Stimulated activated CD4-positive, alpha-beta T cell treated with anti-CD3 and anti-CD28 coated beads, Interleukin-4, amount 100 ng/mL, for 1 hour (primary cell): ENCODE measurements around the gene ANKRD1.
A peak's percentile ranks its signal among the peaks of the same experiment; 100 is the strongest.
"Not testable (repeated sequence)": the region's sequence is repeated elsewhere in the genome, so short reads cannot be mapped to it uniquely, and the experiment has no call there.

Source experiments
- DNase-seq: peaks from one replicate; pipeline ENCODE4 v3.0.0-alpha.2; 2020

ANKRD1 gene

DNA sequence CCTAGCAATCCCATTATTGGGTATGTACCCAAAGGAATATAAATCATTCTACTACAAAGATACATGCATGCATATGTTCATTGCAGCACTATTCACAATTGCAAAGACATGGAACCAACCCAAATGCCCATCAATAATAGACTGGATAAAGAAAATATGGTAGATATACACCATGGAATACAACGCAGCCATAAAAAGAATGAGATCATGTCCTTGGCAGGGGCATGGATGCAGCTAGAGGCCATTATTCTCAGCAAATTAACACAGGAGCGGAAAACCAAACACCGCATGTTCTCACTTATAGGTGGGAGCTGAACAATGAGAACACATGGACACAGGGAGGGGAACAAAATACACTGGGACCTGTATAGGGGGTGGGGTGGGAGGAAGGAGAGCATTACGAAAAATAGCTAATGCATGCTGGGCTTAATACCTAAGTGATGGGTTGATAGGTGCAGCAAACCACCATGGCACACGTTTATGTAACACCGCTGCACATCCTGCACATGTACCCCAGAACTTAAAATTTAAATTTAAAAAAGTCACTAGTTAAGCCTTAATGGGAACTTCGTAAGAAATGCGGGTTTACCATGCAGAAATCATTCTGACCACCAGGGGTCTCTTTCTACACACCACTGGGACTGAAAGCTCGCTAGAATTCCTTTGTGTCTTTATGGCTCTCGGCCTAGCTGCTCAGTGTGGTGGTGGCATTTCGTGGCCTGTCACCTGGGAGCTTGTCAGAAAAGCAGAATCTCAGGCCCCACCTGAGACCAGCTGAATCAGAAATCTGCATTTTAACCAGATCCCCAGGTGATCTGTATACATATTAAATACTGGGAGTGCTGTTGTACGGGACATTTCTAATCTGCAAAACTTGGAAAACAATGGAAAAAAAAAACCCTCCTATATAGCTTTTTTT, 9.5 kb downstream of the ANKRD1 start:
- DNase-seq, result peak; percentile 6

DNA sequence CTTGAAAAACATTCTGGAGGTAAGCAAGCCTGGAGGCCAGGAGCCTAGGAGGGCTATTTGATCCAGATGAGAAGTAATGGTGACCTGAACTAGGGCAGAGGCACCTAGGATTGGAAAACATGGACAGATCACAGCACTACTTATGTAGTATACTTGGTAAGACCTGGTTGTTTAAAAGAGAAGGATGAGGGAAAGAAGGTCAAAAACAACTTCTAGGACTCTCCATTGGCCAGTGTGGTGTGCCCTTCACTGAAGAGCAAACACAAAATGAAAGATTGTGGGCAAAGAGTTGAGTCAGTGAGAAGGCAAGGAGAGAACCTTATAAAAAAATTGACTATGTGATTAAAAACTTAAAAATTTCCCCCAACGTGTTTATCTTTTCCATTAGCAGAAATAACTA, 14.3 kb downstream of the ANKRD1 start:
- no peak for DNase-seq

DNA sequence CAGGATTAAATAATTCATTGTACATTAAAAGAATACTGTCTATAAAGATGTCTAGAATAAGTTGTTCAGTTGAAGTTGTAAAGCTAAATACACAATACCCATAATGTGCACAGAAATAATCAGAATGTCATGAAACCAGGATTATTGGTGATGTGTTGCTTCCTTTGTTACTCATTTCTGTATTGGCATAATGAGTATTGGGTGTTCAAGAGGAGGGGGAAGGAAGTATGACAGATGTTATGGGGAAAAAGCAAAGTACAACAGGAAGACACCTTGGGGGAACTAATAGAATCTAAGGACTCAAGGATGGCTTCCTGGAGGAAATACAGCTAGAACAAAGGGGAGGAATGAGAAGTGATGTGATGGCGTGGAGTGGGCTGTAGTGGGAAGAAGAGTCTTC, 15.0 kb downstream of the ANKRD1 start:
- DNase-seq, result no peak

DNA sequence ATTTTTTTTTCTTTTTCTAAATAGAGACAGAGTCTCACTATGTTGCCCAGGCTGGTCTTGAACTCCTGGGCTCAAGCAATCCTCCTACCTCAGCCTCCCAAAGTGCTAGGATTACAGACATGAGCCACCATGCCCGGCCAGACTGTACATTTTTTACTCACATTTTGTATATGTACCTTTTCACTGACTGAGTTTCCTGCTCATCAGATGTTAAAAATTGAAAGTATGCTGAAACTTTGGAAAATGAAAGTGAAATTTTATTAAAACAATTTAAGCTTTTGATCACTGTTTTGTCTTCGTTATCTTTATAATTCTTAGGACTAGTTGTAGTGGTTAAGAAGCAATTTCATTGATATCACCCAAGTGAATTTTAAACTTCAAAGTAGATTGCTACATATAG, 24.0 kb downstream of the ANKRD1 start:
- not testable (repeated sequence) for DNase-seq

DNA sequence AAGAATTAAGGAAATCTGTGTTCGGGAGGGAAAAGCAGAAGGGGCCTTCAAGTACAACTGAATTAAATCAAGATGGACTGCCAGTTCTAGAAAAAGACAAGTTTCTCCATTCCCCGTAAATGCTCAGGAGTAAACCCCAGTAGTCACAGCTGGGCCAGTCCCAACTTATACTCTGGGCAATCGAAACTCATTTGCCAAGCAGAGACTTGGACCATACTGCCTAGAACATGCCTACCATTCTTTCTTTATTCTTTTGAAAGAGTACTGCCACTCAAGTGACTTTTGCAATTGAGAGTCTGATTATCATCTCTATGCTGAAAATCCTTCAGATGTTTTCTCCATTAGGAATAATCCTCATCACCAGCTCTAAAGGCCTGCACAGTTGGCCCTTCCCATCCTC, 27.7 kb downstream of the ANKRD1 start:
- DNase-seq, result no peak

DNA sequence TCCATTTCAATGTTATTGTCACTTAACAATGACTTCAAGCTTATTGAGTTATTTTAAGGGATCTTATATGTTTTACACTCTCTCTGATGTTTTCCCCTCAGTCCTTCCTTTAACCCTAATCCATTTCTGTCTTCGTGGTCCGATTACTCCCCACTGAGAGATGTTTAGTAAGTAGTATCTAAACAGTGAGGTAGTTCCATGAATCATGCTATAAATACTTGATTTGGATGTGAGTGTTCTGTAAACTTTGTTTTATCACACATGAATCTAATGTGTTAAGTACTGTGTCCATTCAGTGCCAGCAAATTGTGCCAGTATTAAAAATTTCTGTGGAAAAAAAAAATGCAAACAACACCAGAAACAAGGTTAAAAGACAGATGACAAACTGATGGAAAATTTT, 30.5 kb downstream of the ANKRD1 start:
- DNase-seq, result no peak

DNA sequence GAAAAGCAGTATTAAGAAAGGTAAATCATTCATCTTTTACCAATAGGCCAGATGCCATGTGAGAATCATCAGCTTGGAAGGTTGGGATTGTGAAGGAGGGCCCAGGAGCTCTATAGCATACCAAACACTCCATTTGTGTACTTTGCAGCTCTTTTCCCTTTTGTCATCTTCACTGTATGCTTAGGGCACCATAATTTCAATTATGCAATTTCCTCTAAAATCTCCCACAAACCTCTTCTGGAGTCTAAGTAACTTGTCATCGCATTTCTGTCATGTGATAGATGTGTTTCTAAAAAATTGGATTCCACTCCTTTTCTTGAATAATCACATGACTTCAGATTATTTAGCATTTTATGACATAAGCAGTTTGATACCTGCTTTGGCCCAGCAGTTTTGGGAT, 31.3 kb downstream of the ANKRD1 start:
- DNase-seq, result no peak

DNA sequence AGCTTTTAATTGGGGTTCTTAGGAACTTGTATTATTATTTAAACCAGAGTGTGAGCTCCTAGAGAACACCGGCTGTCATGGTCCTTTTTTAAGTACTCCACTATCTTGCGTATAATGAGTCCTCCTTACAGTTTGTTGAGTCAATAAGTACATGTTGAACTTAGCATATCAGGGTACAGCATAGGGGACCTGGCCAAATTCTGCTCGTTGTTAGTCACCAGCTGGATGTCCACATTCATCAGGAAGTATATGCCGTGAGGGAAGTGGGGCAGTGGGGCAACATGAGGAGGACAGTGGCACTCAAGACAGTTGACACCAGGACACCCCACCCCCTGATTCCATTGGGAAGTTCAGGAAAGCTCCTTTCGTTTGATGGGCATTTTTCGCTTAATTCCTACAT, 32.5 kb downstream of the ANKRD1 start:
- no peak for DNase-seq

DNA sequence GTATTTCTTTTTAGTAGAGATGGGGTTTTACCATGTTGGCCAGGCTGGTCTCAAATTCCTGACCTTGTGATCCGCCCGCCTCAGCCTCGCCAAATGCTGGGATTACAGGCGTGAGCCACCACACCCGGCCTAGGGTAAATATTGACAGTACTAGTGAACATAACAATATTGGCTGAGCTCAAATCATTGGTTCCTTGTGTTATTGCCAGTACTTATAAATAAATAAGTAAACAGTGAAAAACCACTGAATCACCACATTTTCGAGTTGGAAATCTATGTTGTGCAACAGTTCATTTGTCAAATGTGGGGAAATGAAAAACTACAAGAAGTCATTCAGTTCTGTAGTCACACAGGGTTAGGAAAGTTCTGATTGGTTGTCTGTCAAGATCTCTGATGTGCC, 33.3 kb downstream of the ANKRD1 start:
- DNase-seq, result no peak

DNA sequence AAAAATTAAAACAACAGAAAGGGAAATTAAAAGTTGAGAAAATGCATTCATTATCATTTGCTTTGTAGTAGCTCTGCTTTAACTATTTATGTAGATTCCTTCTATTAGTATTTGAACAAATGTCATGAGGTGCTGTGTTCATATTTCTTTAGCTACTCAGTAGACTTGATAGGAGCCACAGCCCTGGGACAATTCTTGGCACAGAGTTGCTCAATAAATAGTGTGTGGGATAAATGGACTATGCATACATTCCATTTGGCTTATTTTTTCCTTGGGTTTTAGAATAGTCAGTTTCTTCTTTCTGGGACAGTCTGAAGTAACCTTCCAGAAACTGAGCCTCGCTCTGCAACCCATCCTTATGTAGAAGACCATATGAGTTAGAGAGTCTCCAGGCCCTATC, 35.7 kb downstream of the ANKRD1 start:
- DNase-seq, result no peak

DNA sequence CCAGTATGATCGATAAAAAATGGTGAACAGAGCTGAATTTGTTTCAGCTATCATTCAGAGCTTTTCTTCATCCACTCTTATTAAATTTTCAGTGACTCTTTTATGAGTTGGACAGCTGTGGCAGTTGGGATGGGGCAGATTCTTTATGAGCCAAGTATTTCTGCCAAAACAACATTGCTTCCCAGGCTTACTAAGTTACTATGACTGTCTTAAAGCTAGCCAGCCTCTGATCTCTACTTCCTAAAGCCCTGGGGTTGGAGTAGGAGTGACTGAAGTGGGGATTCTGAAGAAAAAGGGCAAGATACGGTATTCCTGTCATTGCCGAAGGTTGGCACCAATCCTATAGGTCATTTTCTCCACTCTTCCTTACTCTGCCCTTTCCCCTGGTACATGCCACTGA, 36.5 kb downstream of the ANKRD1 start:
- no peak for DNase-seq

DNA sequence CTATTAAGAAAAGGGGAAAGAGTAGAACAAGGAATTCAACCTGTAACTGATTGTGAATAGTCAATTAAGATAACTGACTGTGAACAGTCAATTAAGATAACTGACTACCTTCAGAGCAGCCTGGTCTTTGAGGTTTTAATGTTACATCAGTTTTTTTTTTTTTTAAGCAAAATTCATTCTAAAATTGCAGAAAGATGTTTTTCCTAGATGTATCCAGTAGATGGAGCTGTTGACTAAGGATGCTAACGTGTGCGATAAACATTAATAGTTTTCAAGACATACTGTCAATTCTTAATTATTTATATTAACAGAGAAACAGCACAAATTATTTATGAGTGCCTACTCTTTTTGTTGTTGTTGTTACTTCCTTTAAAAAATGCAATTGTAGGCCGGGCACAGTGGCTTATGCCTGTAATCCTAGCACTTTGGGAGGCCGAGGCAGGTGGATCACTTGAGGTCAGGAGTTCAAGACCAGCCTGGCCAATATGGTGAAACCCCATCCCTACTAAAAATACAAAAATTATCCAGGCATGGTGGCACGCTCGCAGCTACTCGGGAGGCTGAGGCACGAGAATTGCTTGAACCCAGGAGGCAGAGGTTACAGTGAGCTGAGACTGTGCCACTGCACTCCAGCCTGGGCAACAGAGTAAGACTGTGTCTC, 40.7 kb downstream of the ANKRD1 start:
- DNase-seq, result not testable (repeated sequence)

DNA sequence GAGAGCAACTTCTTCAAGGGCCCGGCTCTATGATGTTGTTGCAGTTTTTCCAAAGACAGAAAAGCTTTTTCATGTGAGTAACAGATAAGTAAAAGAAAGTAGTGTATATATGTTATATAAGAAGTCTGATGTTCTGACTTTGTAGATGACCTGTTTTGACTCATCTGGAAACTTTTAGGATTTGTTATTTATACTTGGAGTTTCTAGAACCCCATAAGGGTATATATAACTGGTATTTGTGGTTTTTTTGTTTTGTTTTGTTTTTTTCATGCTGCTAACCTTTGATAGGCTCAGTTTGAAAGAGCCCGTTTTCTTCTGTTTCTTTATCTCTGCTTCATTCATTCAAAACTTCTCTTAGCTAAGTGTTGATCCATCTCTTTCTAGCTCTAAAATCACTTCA, 41.8 kb downstream of the ANKRD1 start:
- no peak for DNase-seq

DNA sequence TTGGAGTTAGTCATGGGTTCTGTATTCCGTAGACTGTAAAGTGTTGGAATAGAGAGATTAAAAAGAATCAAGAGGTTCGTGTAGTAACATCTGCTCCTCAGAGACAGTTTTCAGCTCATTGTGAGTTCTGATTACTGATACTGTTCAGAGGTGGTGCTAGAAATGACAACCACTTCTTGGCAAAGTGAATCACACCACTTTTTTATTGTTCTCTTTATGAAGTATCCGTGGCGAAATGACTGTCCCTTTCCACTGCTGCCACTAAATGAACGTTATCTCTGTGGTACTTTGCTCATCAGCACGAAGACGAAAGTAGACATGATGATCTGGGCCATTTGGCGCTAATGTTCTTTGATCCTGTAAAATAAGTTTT, 48.3 kb downstream of the ANKRD1 start:
- no peak for DNase-seq

DNA sequence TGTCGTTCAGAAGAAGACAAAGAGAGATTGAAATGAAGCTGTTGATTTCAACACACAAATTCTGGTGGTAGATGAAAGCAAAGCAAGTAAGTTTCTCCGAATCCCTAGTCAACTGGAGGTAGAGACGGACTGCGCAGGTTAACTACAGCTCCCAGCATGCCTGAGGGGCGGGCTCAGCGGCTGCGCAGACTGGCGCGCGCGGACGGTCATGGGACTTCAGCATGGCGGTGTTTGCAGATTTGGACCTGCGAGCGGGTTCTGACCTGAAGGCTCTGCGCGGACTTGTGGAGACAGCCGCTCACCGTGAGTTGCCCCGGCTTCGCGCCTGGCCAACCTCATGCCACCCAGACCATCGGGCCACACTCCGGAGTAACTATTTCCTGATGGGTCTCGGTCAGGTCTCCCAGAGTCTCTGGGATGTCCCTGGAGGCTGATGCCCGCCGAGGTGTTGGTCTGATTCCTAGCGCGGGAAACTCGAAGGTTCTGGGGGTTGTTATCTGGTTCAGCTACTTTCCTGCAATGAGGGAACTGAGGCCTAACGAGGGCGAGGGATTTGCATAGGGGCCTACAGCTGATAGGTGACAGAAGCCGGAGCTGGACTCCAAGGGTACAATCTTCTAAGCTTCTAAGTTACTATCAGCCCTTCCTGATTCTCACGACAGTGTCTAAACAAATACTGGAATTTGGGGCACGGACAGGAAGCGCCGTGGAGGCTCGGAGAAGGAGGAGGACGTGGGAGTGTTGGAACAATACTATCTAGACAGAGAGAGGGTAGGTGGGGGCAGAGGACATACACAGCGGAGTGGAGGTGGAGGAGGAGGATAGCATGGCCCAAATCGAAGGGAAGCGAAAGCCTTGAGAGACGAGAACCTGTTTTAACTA, 48.9 kb downstream of the ANKRD1 start, which contains the start of gene RPP30:
Gene RPP30, plus strand, starts transcription at position 209 of the 882 bp plus-strand sequence. Its CDS starts 13 bp downstream, at position 222.
- peak; percentile 82 for DNase-seq

DNA sequence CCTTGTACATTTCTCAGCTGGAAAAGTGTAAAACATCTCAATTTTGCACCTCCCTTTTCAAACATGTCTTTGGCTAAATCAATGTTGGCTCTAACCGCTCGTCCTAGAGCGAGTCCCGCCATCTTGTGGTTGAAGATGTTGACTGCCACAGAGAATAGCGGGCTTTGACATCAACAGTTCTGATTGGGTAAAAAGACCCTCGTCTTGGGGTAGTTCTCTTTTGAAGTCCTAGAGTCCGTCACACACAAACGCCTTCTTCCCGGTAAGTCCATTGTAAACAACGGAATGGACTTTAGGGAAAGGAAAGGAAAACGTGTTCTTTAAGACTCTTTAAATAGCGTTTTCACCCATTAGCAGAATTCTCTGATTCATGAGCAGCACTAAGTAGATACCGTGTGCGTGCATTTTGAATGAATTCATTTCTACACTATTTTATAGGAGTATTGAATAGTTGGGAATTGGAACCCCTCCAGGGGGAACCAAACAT, 49.6 kb downstream of the ANKRD1 start:
- DNase-seq, result peak; percentile 19

DNA sequence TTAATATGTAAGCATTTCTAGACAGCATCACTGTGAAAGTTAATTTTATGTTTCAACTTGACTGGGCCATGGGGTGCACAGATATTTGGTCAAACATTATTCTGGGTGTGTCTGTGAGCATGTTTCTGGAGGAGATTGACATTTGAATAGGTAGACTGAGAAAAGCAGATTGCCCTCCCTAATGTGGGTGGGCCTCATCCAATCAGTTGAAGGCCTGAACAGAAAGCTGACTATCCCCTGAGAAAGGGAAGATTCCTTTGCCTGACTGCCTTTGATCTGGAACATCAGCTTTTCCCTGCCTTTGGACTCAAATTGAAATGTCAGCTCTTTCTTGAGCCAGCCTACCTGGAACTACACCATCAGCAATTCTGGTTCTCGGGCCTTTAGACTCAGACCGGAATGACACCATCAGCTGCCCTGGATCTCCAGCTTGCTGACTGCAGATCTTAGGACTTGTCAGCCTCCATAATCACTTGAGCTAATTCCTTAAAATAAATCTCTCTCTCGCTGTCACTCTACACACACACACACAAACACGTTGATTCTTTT, 54.8 kb downstream of the ANKRD1 start:
- no peak for DNase-seq

DNA sequence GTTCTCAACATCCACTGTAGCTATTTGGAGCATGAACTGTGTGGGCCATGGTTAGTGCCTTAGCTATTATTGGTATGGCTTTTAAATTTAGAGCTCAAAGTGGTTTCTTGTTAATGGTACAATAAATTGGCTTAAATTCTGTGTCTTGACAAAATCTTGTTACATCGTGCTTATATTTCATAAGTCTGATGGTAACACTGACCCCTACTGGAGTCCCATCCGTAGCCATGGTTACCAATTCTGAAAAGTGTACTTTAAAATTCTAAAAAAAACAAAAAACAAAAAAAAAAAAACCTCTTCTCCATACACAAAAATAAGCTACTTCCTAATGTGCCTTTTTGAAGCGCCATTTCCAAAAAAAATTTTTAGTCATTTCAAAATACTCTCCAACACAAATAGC, 55.5 kb downstream of the ANKRD1 start:
- DNase-seq, result no peak

DNA sequence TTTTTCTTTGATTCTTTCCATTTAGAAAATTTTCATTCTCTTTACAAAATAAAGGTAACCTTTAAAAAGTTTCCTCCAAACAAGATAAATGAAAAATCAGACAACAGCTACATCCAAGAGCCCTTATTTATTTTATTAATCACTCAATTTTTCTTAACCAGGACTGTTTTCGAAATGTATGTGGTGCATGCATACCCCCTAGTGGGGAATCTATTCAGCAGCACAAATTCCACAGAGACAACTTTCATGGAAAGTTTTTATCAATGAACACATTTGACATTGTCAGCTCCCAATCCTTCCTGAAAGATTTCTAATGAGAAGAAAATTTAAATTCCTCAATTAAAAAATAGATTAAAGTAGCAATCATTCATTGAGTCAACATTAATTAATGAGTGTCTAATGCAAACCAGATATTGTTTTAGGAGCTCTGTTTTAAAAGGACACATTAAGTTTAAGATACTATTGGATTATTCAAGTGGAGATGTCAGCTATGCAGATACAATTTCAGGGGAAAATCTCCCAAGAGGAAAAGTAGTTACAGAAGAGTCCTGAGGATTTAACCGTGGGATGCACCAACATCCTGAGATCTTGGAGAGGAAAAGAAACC, 57.9 kb downstream of the ANKRD1 start:
- no peak for DNase-seq
